ENCODE results near the gene PGS1.

The PGS1 gene

GRCh38 chr17:78414178-78415162 is 36.0 kb downstream of the PGS1 start:
- TF ChIP-seq YY1 (IDR thresholded peaks at IDR 0.05; ENCODE audit: low read depth) (no peak), ZBTB7A (IDR thresholded peaks at IDR 0.05; ENCODE audit: low read depth) (no peak), USF1 (IDR thresholded peaks at IDR 0.05) (no peak), REST (IDR thresholded peaks at IDR 0.05; ENCODE audit: low read depth) (no peak), RAD21 (IDR thresholded peaks at IDR 0.05; ENCODE audit: low read depth) (no peak), TCF12 (IDR thresholded peaks at IDR 0.05; ENCODE audit: low read depth) (no peak), CEBPB (IDR thresholded peaks at IDR 0.05) (no peak), NFIC (IDR thresholded peaks at IDR 0.05) (no peak), TAF1 (IDR thresholded peaks at IDR 0.05; ENCODE audit: low read depth) (no peak), EP300 (IDR thresholded peaks at IDR 0.05; ENCODE audit: borderline replicate concordance) (no peak), FOXM1 (IDR thresholded peaks at IDR 0.05; ENCODE audit: borderline replicate concordance, low read depth) (no peak), TEAD4 (IDR thresholded peaks at IDR 0.05) (no peak), EGR1 (IDR thresholded peaks at IDR 0.05) (no peak), CREB1 (IDR thresholded peaks at IDR 0.05; ENCODE audit: low read depth) (no peak)
- TF ChIP-seq, protein P1, sequence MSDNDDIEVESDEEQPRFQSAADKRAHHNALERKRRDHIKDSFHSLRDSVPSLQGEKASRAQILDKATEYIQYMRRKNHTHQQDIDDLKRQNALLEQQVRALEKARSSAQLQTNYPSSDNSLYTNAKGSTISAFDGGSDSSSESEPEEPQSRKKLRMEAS (IDR thresholded peaks at IDR 0.05), result no peak

GRCh38 chr17:78415821-78416711 is 37.6 kb downstream of the PGS1 start:
- no peak for TF ChIP-seq USF1 (IDR thresholded peaks at IDR 0.05)
- TF ChIP-seq YY1 (IDR thresholded peaks at IDR 0.05; ENCODE audit: low read depth), result no peak
- TF ChIP-seq EGR1 (IDR thresholded peaks at IDR 0.05), result no peak
- no peak for TF ChIP-seq CEBPB (IDR thresholded peaks at IDR 0.05)
- no peak for TF ChIP-seq NFIC (IDR thresholded peaks at IDR 0.05)
- no peak for TF ChIP-seq TCF12 (IDR thresholded peaks at IDR 0.05; ENCODE audit: low read depth)
- TF ChIP-seq FOXM1 (IDR thresholded peaks at IDR 0.05; ENCODE audit: borderline replicate concordance, low read depth), result no peak

GRCh38 chr17:78416791-78417530 is 38.5 kb downstream of the PGS1 start:
- TF ChIP-seq, protein P1 (IDR thresholded peaks at IDR 0.05), result no peak
- TF ChIP-seq ZBTB7A (IDR thresholded peaks at IDR 0.05; ENCODE audit: low read depth) (no peak), YY1 (IDR thresholded peaks at IDR 0.05; ENCODE audit: low read depth) (no peak), USF1 (IDR thresholded peaks at IDR 0.05) (no peak), REST (IDR thresholded peaks at IDR 0.05; ENCODE audit: low read depth) (no peak), CEBPB (IDR thresholded peaks at IDR 0.05) (no peak), NFIC (IDR thresholded peaks at IDR 0.05) (no peak), RAD21 (IDR thresholded peaks at IDR 0.05; ENCODE audit: low read depth) (no peak), TAF1 (IDR thresholded peaks at IDR 0.05; ENCODE audit: low read depth) (no peak), TEAD4 (IDR thresholded peaks at IDR 0.05) (no peak), EP300 (IDR thresholded peaks at IDR 0.05; ENCODE audit: borderline replicate concordance) (no peak), FOXM1 (IDR thresholded peaks at IDR 0.05; ENCODE audit: borderline replicate concordance, low read depth) (no peak), CREB1 (IDR thresholded peaks at IDR 0.05; ENCODE audit: low read depth) (no peak)

- TF ChIP-seq TEAD4 (IDR thresholded peaks at IDR 0.05) (no peak), RAD21 (IDR thresholded peaks at IDR 0.05; ENCODE audit: low read depth) (no peak), YY1 (IDR thresholded peaks at IDR 0.05; ENCODE audit: low read depth) (no peak), CREB1 (IDR thresholded peaks at IDR 0.05; ENCODE audit: low read depth) (no peak), EGR1 (IDR thresholded peaks at IDR 0.05) (no peak), TAF1 (IDR thresholded peaks at IDR 0.05; ENCODE audit: low read depth) (no peak), CEBPB (IDR thresholded peaks at IDR 0.05) (no peak), USF1 (IDR thresholded peaks at IDR 0.05) (no peak), REST (IDR thresholded peaks at IDR 0.05; ENCODE audit: low read depth) (no peak), TCF12 (IDR thresholded peaks at IDR 0.05; ENCODE audit: low read depth) (no peak)
- TF ChIP-seq, protein P1 (IDR thresholded peaks at IDR 0.05), result no peak
Measured at GRCh38 chr17:78417531-78417909, 39.1 kb downstream of the PGS1 start.
